ENCODE results near the gene RASGRP3.

GRCh38 chr2:33498291-33498956 is 22.0 kb downstream of the RASGRP3 start:
- TF ChIP-seq, protein P1, sequence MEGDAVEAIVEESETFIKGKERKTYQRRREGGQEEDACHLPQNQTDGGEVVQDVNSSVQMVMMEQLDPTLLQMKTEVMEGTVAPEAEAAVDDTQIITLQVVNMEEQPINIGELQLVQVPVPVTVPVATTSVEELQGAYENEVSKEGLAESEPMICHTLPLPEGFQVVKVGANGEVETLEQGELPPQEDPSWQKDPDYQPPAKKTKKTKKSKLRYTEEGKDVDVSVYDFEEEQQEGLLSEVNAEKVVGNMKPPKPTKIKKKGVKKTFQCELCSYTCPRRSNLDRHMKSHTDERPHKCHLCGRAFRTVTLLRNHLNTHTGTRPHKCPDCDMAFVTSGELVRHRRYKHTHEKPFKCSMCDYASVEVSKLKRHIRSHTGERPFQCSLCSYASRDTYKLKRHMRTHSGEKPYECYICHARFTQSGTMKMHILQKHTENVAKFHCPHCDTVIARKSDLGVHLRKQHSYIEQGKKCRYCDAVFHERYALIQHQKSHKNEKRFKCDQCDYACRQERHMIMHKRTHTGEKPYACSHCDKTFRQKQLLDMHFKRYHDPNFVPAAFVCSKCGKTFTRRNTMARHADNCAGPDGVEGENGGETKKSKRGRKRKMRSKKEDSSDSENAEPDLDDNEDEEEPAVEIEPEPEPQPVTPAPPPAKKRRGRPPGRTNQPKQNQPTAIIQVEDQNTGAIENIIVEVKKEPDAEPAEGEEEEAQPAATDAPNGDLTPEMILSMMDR (IDR thresholded peaks at IDR 0.05 in 2 of 3, conservative IDR thresholded peaks at IDR 0.05 in 1 of 3; ENCODE audit: borderline replicate concordance in 1 of 3, insufficient read depth in 1 of 3, low read depth in 2 of 3, low read length in 2 of 3): no peak
- TF ChIP-seq REST (IDR thresholded peaks at IDR 0.05; ENCODE audit: low read depth): no peak
- no peak for TF ChIP-seq EZH2 (IDR thresholded peaks at IDR 0.05)
- TF ChIP-seq CEBPB (IDR thresholded peaks at IDR 0.05; ENCODE audit: low read depth): no peak
- no peak for TF ChIP-seq POLR2A (IDR thresholded peaks at IDR 0.05; ENCODE audit: borderline replicate concordance, extremely low read depth, insufficient read depth, insufficient read length)
- TF ChIP-seq POLR2AphosphoS5 (IDR thresholded peaks at IDR 0.05; ENCODE audit: low read depth, low read length): no peak
- no peak for TF ChIP-seq EZH2phosphoT487 (IDR thresholded peaks at IDR 0.05; ENCODE audit: borderline replicate concordance)
- no peak for TF ChIP-seq ZNF274 (IDR thresholded peaks at IDR 0.05; ENCODE audit: low read depth, low read length)
- TF ChIP-seq SP1 (IDR thresholded peaks at IDR 0.05; ENCODE audit: low read depth): no peak
- no peak for TF ChIP-seq RAD21 (IDR thresholded peaks at IDR 0.05; ENCODE audit: low read depth)
- TF ChIP-seq EGR1 (IDR thresholded peaks at IDR 0.05; ENCODE audit: low read depth): no peak
- TF ChIP-seq ZBTB33 (IDR thresholded peaks at IDR 0.05; ENCODE audit: extremely low read depth, insufficient replicate concordance, low read length): no peak

All from HCT116 (cell line).